Neural cell (in vitro differentiated cells): ENCODE results near the gene DCHS2. TPM values are rescaled to one million over a fixed set of nuclear protein-coding genes. Genes with fewer than 3 reads are reported as not detected.

Experiments
- H2AFZ ChIP-seq: fragments of 200-600, 300-800 bp; sonication (generic), shearing (Covaris generic); 2 replicates; pipeline ENCODE4 v1.6.0; 2014; ENCODE audit warnings: low read depth, mild to moderate bottlenecking, antibody characterized with exemption, low read length, moderate library complexity
- H3F3A ChIP-seq: fragments of 200-600 bp; shearing (Covaris generic); 2 replicates; pipeline ENCODE4 v1.6.1; 2016; ENCODE audit warnings: mild to moderate bottlenecking, moderate library complexity, mixed read lengths, antibody characterized with exemption, low read length; ENCODE audit not compliant: insufficient read depth, poor library complexity, severe bottlenecking
- H3K27ac ChIP-seq: fragments of 200-600, 300-800 bp; sonication (generic), shearing (Covaris generic); 2 replicates; pipeline ENCODE4 v1.5.1; 2014; ENCODE audit warnings: mild to moderate bottlenecking, low read length, moderate library complexity
- H3K27me3 ChIP-seq: fragments of 300-800, 200-600 bp; sonication (generic), shearing (Covaris generic); 2 replicates; pipeline ENCODE4 v1.6.0; 2014; ENCODE audit warnings: mild to moderate bottlenecking, low read depth, low read length, moderate library complexity; ENCODE audit not compliant: insufficient read depth
- H3K36me3 ChIP-seq: fragments of 300-800, 200-600 bp; sonication (generic), shearing (Covaris generic); 2 replicates; pipeline ENCODE4 v1.5.1; 2014; ENCODE audit warnings: mild to moderate bottlenecking, antibody characterized with exemption, low read length, moderate library complexity; ENCODE audit not compliant: insufficient read depth
- H3K4me2 ChIP-seq: fragments of 300-800, 200-600 bp; sonication (generic), shearing (Covaris generic); 2 replicates; pipeline ENCODE4 v1.6.0; 2014; ENCODE audit warnings: mild to moderate bottlenecking, low read length
- H3K4me3 ChIP-seq: fragments of 300-800, 200-600 bp; sonication (generic), shearing (Covaris generic); 2 replicates; pipeline ENCODE4 v1.5.1; 2014; ENCODE audit warnings: mild to moderate bottlenecking, low read length, moderate library complexity
- H3K79me2 ChIP-seq: fragments of 200-600 bp; shearing (Covaris generic); replicated peaks from 2 replicates; pipeline ENCODE4 v1.6.0; 2014; ENCODE audit warnings: mild to moderate bottlenecking, low read length, moderate library complexity; ENCODE audit not compliant: insufficient read depth
- H3K9ac ChIP-seq: fragments of 300-800, 200-600 bp; sonication (generic), shearing (Covaris generic); 2 replicates; pipeline ENCODE4 v1.6.1; 2016; ENCODE audit warnings: mild to moderate bottlenecking, low read length, mixed read lengths
- H3K9me2 ChIP-seq: fragments of 200-600 bp; shearing (Covaris generic); 2 replicates; pipeline ENCODE4 v1.6.1; 2016; ENCODE audit warnings: mild to moderate bottlenecking, low read length, mixed read lengths; ENCODE audit not compliant: insufficient read depth
- H3K9me3 ChIP-seq: fragments of 200-600, 300-800 bp; sonication (generic), shearing (Covaris generic); 2 replicates; pipeline ENCODE4 v1.6.1; 2016; ENCODE audit warnings: mild to moderate bottlenecking, mixed run types, low read length, moderate library complexity, mixed read lengths
- H4K20me1 ChIP-seq: fragments of 200-600 bp; shearing (Covaris generic); 2 replicates; pipeline ENCODE4 v1.6.1; 2016; ENCODE audit warnings: mild to moderate bottlenecking, mixed run types; ENCODE audit not compliant: insufficient read depth
- CTCF ChIP-seq: fragments of 450-650 bp; IDR thresholded peaks from 2 replicates; pipeline ENCODE4 v1.5.1; 2014; ENCODE audit warnings: antibody characterized with exemption, mild to moderate bottlenecking, moderate library complexity; ENCODE audit not compliant: poor library complexity, severe bottlenecking
- EP300 ChIP-seq: fragments of 450-650 bp; conservative IDR thresholded peaks from 2 replicates; pipeline ENCODE4 v1.6.1; 2014; ENCODE audit warnings: antibody characterized with exemption, mild to moderate bottlenecking, moderate library complexity; ENCODE audit not compliant: poor library complexity, severe bottlenecking
- EZH2 ChIP-seq: fragments of 200-600, 300-800 bp; shearing (Covaris generic), sonication (generic); IDR thresholded peaks from 2 replicates; pipeline ENCODE4 v1.6.1; 2014; ENCODE audit warnings: antibody characterized with exemption, low read length, borderline replicate concordance, mild to moderate bottlenecking; ENCODE audit not compliant: insufficient read depth, poor library complexity, severe bottlenecking
- MXI1 ChIP-seq: fragments of 450-650 bp; conservative IDR thresholded peaks from 2 replicates; pipeline ENCODE4 v1.6.1; 2014; ENCODE audit warnings: antibody characterized with exemption, mild to moderate bottlenecking; ENCODE audit not compliant: poor library complexity, severe bottlenecking
- POLR2AphosphoS5 ChIP-seq: IDR thresholded peaks from 2 replicates; pipeline ENCODE4 v1.6.1; 2012
- RAD21 ChIP-seq: fragments of 450-650 bp; conservative IDR thresholded peaks from 2 replicates; pipeline ENCODE4 v1.6.1; 2014; ENCODE audit warnings: antibody characterized with exemption, mild to moderate bottlenecking, moderate library complexity
- REST ChIP-seq: IDR thresholded peaks from 2 replicates; pipeline ENCODE4 v1.6.1; 2012; ENCODE audit warnings: borderline replicate concordance
- SMC3 ChIP-seq: fragments of 450-650 bp; conservative IDR thresholded peaks from 2 replicates; pipeline ENCODE4 v1.6.1; 2014; ENCODE audit warnings: antibody characterized with exemption, mild to moderate bottlenecking, moderate library complexity; ENCODE audit not compliant: poor library complexity
- TAF1 ChIP-seq: IDR thresholded peaks from 2 replicates; pipeline ENCODE4 v1.6.1; 2012; ENCODE audit warnings: low read depth
- polyA plus RNA-seq: library from polyadenylated mRNA; depleted of rRNA; stranded (reverse); fragments of >200 nt; gene quantifications from 2 replicates; pipeline ENCODE4 v1.2.3, GENCODE V29; 2014

Gene DCHS2
- polyA plus RNA-seq, 1 donor from 2014 or later: 1.6 TPM

- Histone ChIP-seq H3K27ac (no peak overlapping the region), H3K9me2 (no peaks in the 10 kb centered on the region), H3K9ac (no peak overlapping the region), H3K9me3 (peaks cover 4% of the 10 kb centered on the region), H3K4me3 (no peak overlapping the region), H3K79me2 (no peaks in the 10 kb centered on the region), H2AFZ (no peak overlapping the region), H3K4me2 (no peak overlapping the region), H4K20me1 (peaks cover 3% of the 10 kb centered on the region), H3K27me3 (no peaks in the 10 kb centered on the region), H3F3A (no peaks in the 10 kb centered on the region), H3K36me3 (no peaks in the 10 kb centered on the region)
- TF ChIP-seq POLR2AphosphoS5 (no peak), REST (no peak), CTCF (no peak), MXI1 (no peak), EZH2 (no peak), EP300 (no peak), SMC3 (no peak), RAD21 (no peak), TAF1 (no peak)
Measured at GRCh38 chr4:154406018-154406795, 85.4 kb downstream of the DCHS2 start.

- H3K9me3 ChIP-seq: no peaks in the 10 kb centered on the region
- H3K36me3 ChIP-seq: no peaks in the 10 kb centered on the region
- no peaks in the 10 kb centered on the region for H3K27me3 ChIP-seq
- H3K27ac ChIP-seq: no peak overlapping the region
- H3F3A ChIP-seq: no peaks in the 10 kb centered on the region
- TF ChIP-seq SMC3 (peak; percentile 17), EP300 (no peak), RAD21 (peak; percentile 42)
- no peak overlapping the region for H3K9ac ChIP-seq
- H4K20me1 ChIP-seq: peaks cover 3% of the 10 kb centered on the region
- H2AFZ ChIP-seq: no peak overlapping the region
- H3K9me2 ChIP-seq: no peaks in the 10 kb centered on the region
- H3K4me3 ChIP-seq: no peak overlapping the region
- H3K4me2 ChIP-seq: no peak overlapping the region
- H3K79me2 ChIP-seq: no peaks in the 10 kb centered on the region
Measured at GRCh38 chr4:154399259-154399974, 92.2 kb downstream of the DCHS2 start.
